Measurements from ENCODE around the gene EFHC2. TPM values are rescaled to one million over a fixed set of nuclear protein-coding genes. Genes with fewer than 3 reads are reported as not detected.

EFHC2 gene
- total and polyA plus RNA-seq, 10 of the 15 experiments (the other 5 are each of a cell fraction or from before 2014, with no cell fraction given): 0.56 TPM; not detected in 9

DNA sequence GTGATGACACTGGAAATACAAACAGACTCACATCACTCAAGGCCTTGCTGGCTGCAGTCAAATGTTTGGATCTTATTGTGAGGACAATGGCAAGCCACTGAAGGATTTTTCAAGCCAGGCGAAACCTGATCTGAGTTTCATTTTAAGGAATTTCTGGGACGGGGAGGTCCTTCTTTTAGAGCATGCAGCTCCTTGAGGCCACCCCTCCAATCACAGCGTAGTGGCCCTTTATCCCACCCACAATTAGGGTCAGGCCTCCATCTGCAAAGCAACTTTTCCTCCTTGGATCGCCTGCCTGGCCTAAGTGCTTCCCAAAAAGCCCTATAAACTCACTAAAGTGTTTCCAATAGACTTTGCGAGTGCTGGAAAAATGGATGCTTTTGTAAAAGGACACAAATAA lies 115.5 kb downstream of the EFHC2 start (continued):
- TF ChIP-seq, protein P1, sequence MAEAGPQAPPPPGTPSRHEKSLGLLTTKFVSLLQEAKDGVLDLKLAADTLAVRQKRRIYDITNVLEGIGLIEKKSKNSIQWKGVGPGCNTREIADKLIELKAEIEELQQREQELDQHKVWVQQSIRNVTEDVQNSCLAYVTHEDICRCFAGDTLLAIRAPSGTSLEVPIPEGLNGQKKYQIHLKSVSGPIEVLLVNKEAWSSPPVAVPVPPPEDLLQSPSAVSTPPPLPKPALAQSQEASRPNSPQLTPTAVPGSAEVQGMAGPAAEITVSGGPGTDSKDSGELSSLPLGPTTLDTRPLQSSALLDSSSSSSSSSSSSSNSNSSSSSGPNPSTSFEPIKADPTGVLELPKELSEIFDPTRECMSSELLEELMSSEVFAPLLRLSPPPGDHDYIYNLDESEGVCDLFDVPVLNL (IDR thresholded peaks at IDR 0.05; ENCODE audit: low read depth, low read length): no peak
- TF ChIP-seq JUND (IDR thresholded peaks at IDR 0.05; ENCODE audit: low read depth, low read length) (no peak), RBBP5 (conservative IDR thresholded peaks at IDR 0.05) (no peak)

DNA sequence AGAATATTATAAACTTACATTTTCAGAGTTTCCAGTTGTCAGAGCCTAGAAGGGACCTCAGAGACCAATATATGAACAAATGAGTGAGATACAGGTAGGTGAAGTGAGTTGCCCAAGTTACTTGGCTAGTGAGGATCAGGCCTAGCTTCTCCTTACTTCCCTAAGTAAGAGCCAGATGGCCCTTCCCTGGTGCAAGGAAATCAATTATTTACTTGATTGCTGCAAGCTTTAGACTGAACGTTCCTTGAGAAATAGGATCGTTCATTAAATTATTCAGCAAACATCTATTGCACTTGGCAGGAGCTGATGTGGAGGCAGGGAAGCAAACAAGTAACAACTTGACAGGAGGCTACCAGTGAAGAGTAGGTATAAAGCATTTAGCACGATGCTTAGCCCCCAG lies 117.8 kb downstream of the EFHC2 start:
- Histone ChIP-seq H3K36me3 (ENCODE audit: control insufficient read depth in 2 of 2, insufficient read depth in 2 of 2, low read length in 1 of 2) (no peaks in the 10 kb centered on the region), H2AFZ (ENCODE audit: control insufficient read depth, low read depth, low read length) (no peak overlapping the region), H3K79me2 (ENCODE audit: control insufficient read depth, insufficient read depth, low read length) (no peaks in the 10 kb centered on the region), H3K27ac (ENCODE audit: control insufficient read depth, insufficient read depth) (no peak overlapping the region), H3K4me2 (ENCODE audit: control insufficient read depth, insufficient read depth) (no peak overlapping the region), H4K20me1 (ENCODE audit: control insufficient read depth, insufficient read depth) (no peaks in the 10 kb centered on the region), H3K27me3 (replicated peaks in 1 of 2; ENCODE audit: control insufficient read depth in 2 of 2, insufficient read depth in 2 of 2, low read length in 1 of 2) (no peaks in the 10 kb centered on the region), H3K4me1 (ENCODE audit: control insufficient read depth, insufficient read depth, low read length) (no peaks in the 10 kb centered on the region), H3K9ac (ENCODE audit: control insufficient read depth, insufficient read depth, low read length) (no peak overlapping the region), H3K9me3 (replicated peaks; ENCODE audit: control insufficient read depth, insufficient read depth, low read length) (no peaks in the 10 kb centered on the region), H3K4me3 (no peak overlapping the region)
- intact Hi-C loops (cut with micrococcal nuclease; ENCODE audit: unreplicated experiment) (no loop called here), in situ Hi-C loops (cut with MboI) (no loop called here)
- ChIA-PET CTCF (no interaction called here), POLR2A (no interaction called here), SMC1A (ENCODE audit: uncharacterized antibody, unreplicated experiment) (interaction anchor here (0.6 kb wide), 1 partner anchor 863 kb away, joined by 3 read pairs; no protein-coding TSS in a partner anchor), RAD21 (ENCODE audit: unreplicated experiment) (no interaction called here)
- FAIRE-seq (no peak), DNase-seq (ENCODE audit: low read depth, low spot score) (no peak), ATAC-seq (no peak)
- BruUV-seq (replicated peaks): no TSS peak
- TF ChIP-seq HCFC1 (IDR thresholded peaks at IDR 0.05; ENCODE audit: low read length) (no peak), NFYA (IDR thresholded peaks at IDR 0.05; ENCODE audit: borderline replicate concordance, low read depth, low read length) (no peak), CHD4 (IDR thresholded peaks at IDR 0.05) (no peak), SRF (IDR thresholded peaks at IDR 0.05; ENCODE audit: low read depth in 2 of 2, low read length in 2 of 2) (no peak), IKZF1 (conservative IDR thresholded peaks at IDR 0.05) (no peak)
- 33% methylated on average over 3 of the region's 3 CpGs for WGBS (ENCODE audit: insufficient coverage, insufficient replicate concordance, low lambda C conversion rate, missing lambda C conversion rate)

All from GM12878 (cell line).